Adrenal gland (tissue), 12 donors: ENCODE data around the gene FBRS. TPM values are rescaled to one million over a fixed set of nuclear protein-coding genes. Genes with fewer than 3 reads are reported as not detected.
"Not testable (repeated sequence)": the region's sequence is repeated elsewhere in the genome, so short reads cannot be mapped to it uniquely, and the experiment has no call there.

ENCODE experiments used
- DNase-seq, 7 donors: peaks; one replicate each; pipeline ENCODE4 v3.0.0-alpha.2; 2019 to 2020
- H3K27ac ChIP-seq, 5 donors: fragments of 200-600 bp; sonication (generic) in 4 of 5; 1 replicate in 3 of 5; 2 replicates in 2 of 5; pipeline versions ENCODE4 v1.5.1 to v1.8.0; 2016 to 2020; ENCODE audit warnings: mild to moderate bottlenecking in 1 of 5
- H3K27me3 ChIP-seq: fragments of 200-600 bp; 2 replicates; pipeline ENCODE4 v1.8.0; 2021
- H3K36me3 ChIP-seq, 2 donors: fragments of 200-600 bp; replicated peaks in 1 of 2; 1 replicate in 1 of 2; 2 replicates in 1 of 2; pipeline versions ENCODE4 v1.5.1 to v1.8.0; 2018 to 2022
- H3K4me1 ChIP-seq, 2 donors: fragments of 200-600 bp; replicated peaks in 1 of 2; 1 replicate in 1 of 2; 2 replicates in 1 of 2; pipeline versions ENCODE4 v1.5.1 to v1.8.0; 2018 to 2021
- H3K4me3 ChIP-seq, 4 donors: fragments of 200-600 bp; sonication (generic) in 3 of 4; one replicate each; pipeline ENCODE4 v1.5.1; 2016 to 2018
- H3K9me3 ChIP-seq, 3 donors: fragments of 200-600 bp; sonication (generic) in 1 of 3; replicated peaks in 1 of 3; 1 replicate in 2 of 3; 2 replicates in 1 of 3; pipeline versions ENCODE4 v1.5.1 to v1.8.0; 2016 to 2021
- CTCF ChIP-seq, 6 experiments: fragments of 450-650 bp in 4 of 6; fragments of 200-600 bp in 2 of 6; sonication (generic) in 1 of 6; IDR thresholded peaks; 1 replicate in 5 of 6; 2 replicates in 1 of 6; pipeline versions ENCODE4 v1.5.1 to v1.8.0; 2016 to 2021; ENCODE audit warnings: antibody characterized with exemption in 6 of 6, mild to moderate bottlenecking in 2 of 6, moderate library complexity in 1 of 6
- POLR2A ChIP-seq, 2 donors: fragments of 450-650 bp; IDR thresholded peaks; one replicate each; pipeline ENCODE4 v1.6.1; 2017; ENCODE audit warnings: antibody characterized with exemption in 2 of 2, mild to moderate bottlenecking in 2 of 2, moderate library complexity in 1 of 2
- WGBS, 4 donors: extraction: QIAGEN DNeasy Blood & Tissue Kit in 2 of 4; methylation state at CpG; one replicate each; pipeline versions ENCODE4 v1.1.5 to v1.1.7; 2013 to 2017; 5-methylcytosine and 5-hydroxymethylcytosine counted together
- intact Hi-C, 2 donors: fragments of 100-400 bp; cut with DNase I; formaldehyde crosslinking; loops; one replicate each; pipeline versions ENCODE4 v1.14.1 to v1.15.0; 2022 to 2023
- polyA plus RNA-seq, 3 donors: library from polyadenylated mRNA; stranded (reverse); fragments of 200-250 nt in 2 of 3; fragments of 350-450 nt in 1 of 3; fragmentation: Illumina TruSeq in 1 of 3; extraction: RNeasy Lipid Tissue Mini Kit (QIAGEN cat#74804) in 1 of 3; gene quantifications; one replicate each; pipeline ENCODE4 v1.2.3, GENCODE V29; 2013 to 2014
- total RNA-seq, 9 donors: library from RNA; depleted of rRNA in 4 of 9; stranded (reverse); fragments of >200 nt in 4 of 9; fragments of 120-200 nt in 1 of 9; fragmentation: NEBNext Ultra II Directional in 1 of 9; extraction: Animal tissue kit (Norgen Biotek cat#: 25700) in 1 of 9; gene quantifications; one replicate each; pipeline versions ENCODE4 v1.1.0 to v1.2.4, GENCODE V29; 2013 to 2023
- donor health status: healthy with polysubstance abuse.
- donor health status: Bipolar disorder and iron deficiency.
- donor health status: DM: yes; HTN: yes; CAD: no.
- donor health status: DM: no; HTN: no; CAD: no.
- donor health status: DM: no; HTN: no; CAD: no.
- donor health status: DM: yes; HTN: yes; CAD: no.

Gene FBRS
- total and polyA plus RNA-seq, 12 donors, result 18.3 to 186 (median 46.8) TPM

GRCh38 chr16:30699615-30700099 lies 41.4 kb downstream of the FBRS start:
- Histone ChIP-seq H3K36me3 (peaks cover 0 to 46% of the 10 kb centered on the region in 2 donors), H3K27ac (peak overlapping the region in 4 of 5 donors; percentile 96 to 100 (median 99)), H3K27me3 (no peaks in the 10 kb centered on the region), H3K4me1 (peaks cover 8 to 21% of the 10 kb centered on the region in 2 donors), H3K9me3 (no peaks in the 10 kb centered on the region), H3K4me3 (peak overlapping the region in 2 of 4 donors; percentile 90 to 95)
- 34 to 41% (median 37%) methylated on average over 8 of the region's 8 CpGs for WGBS, 4 donors
- intact Hi-C loops, result loop anchor here in 1 of 2 donors (10.0 kb wide), 1 partner anchor 55 kb away; no protein-coding TSS in a partner anchor
- TF ChIP-seq CTCF (IDR thresholded peaks at IDR 0.05) (no peak), POLR2A (IDR thresholded peaks at IDR 0.05) (no peak)
- no peak for DNase-seq

GRCh38 chr16:30700491-30700890 lies 42.3 kb downstream of the FBRS start:
- 35 to 45% (median 44%) methylated on average over 9 of the region's 9 CpGs for WGBS, 4 donors
- no peak overlapping the region for H3K27ac ChIP-seq

GRCh38 chr16:30700971-30701370 lies 42.7 kb downstream of the FBRS start:
- H3K27me3 ChIP-seq, result no peaks in the 10 kb centered on the region
- peaks cover 8 to 21% of the 10 kb centered on the region in 2 donors for H3K4me1 ChIP-seq
- intact Hi-C loops, result loop anchor here in 1 of 2 donors (10.0 kb wide), 1 partner anchor 54 kb away; no protein-coding TSS in a partner anchor
- 82 to 86% (median 84%) methylated on average over 5 of the region's 5 CpGs for whole genome bisulfite sequencing, 4 donors
- TF ChIP-seq CTCF (IDR thresholded peaks at IDR 0.05) (no peak), POLR2A (IDR thresholded peaks at IDR 0.05) (no peak)
- no peak overlapping the region for H3K4me3 ChIP-seq
- no peak overlapping the region for H3K27ac ChIP-seq
- peaks cover 0 to 59% of the 10 kb centered on the region in 2 donors for H3K36me3 ChIP-seq
- no peak for DNase-seq
- no peaks in the 10 kb centered on the region for H3K9me3 ChIP-seq

More at GRCh38 chr16:30700491-30700890, 42.3 kb downstream of the FBRS start:
- DNase-seq, result peak in 3 of 7 donors; percentile 40 to 44 (median 43)
- peaks cover 8 to 21% of the 10 kb centered on the region in 2 donors for H3K4me1 ChIP-seq
- no peaks in the 10 kb centered on the region for H3K27me3 ChIP-seq
- intact Hi-C loops, result loop anchor here in 1 of 2 donors (10.0 kb wide), 1 partner anchor 54 kb away; no protein-coding TSS in a partner anchor
- TF ChIP-seq CTCF (IDR thresholded peaks at IDR 0.05) (no peak), POLR2A (IDR thresholded peaks at IDR 0.05) (no peak)
- no peaks in the 10 kb centered on the region for H3K9me3 ChIP-seq
- no peak overlapping the region for H3K4me3 ChIP-seq
- peaks cover 0 to 54% of the 10 kb centered on the region in 2 donors for H3K36me3 ChIP-seq

DNA sequence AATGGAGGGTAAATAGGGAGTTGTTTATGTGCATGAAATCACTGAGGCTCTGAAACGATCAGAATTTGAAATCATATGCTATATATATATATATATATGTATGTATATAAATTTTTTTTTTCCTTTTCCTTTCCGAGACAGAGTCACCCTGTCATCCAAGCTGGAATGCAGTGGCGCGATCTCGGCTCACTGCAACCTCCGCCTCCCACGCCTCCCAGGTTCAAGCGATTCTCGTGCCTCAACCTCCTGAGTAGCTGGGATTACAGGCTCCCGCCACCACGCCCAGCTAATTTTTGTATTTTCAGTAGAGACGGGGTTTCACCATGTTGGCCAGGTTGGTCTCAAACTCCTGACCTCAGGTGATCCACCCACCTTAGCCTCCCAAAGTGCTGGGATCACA lies 44.8 kb downstream of the FBRS start:
- H3K27me3 ChIP-seq, H3K9me3 ChIP-seq, H3K27ac ChIP-seq, DNase-seq, H3K4me3 ChIP-seq: not testable (repeated sequence)
- H3K36me3 ChIP-seq, result peaks cover 0 to 80% of the 10 kb centered on the region in 2 donors
- intact Hi-C loops, result loop anchor here in 1 of 2 donors (10.0 kb wide), 1 partner anchor 52 kb away; no protein-coding TSS in a partner anchor
- H3K4me1 ChIP-seq, result peaks cover 8 to 16% of the 10 kb centered on the region in 2 donors
- 88 to 92% (median 90%) methylated on average over 12 of the region's 12 CpGs for WGBS, 4 donors

- intact Hi-C loops, result loop anchor here in 1 of 2 donors (10.0 kb wide), 1 partner anchor 51 kb away; no protein-coding TSS in a partner anchor
- H3K27me3 ChIP-seq, result no peaks in the 10 kb centered on the region
- 92 to 96% (median 93%) methylated on average over 10 of the region's 10 CpGs for WGBS, 4 donors
- H3K27ac ChIP-seq, result no peak overlapping the region
- peaks cover 0 to 89% of the 10 kb centered on the region in 2 donors for H3K36me3 ChIP-seq
- DNase-seq, result no peak
- no peak overlapping the region for H3K4me3 ChIP-seq
- no peaks in the 10 kb centered on the region for H3K9me3 ChIP-seq
- no peak for TF ChIP-seq CTCF (IDR thresholded peaks at IDR 0.05)
- TF ChIP-seq POLR2A (IDR thresholded peaks at IDR 0.05), result no peak
- H3K4me1 ChIP-seq, result peaks cover 8 to 16% of the 10 kb centered on the region in 2 donors
Measured at GRCh38 chr16:30703971-30704370, 45.7 kb downstream of the FBRS start.
